GM18502 (cell line): Measurements from ENCODE around the gene ASAP3.

ENCODE experiments used
- ATAC-seq: cut with Tn5 transposase; IDR thresholded peaks from one replicate; pipeline ENCODE4 v1.9.1; 2021; ENCODE audit warnings: mild to moderate bottlenecking; ENCODE audit not compliant: unreplicated experiment, poor library complexity

ASAP3 gene

GRCh38 chr1:23483321-23484252 is at the start of gene ASAP3:
ASAP3 (minus strand) TSS chr1:23484179; CDS start chr1:23484133, 46 bp downstream.
- ATAC-seq: no peak

GRCh38 chr1:23533246-23534023 is 49.5 kb upstream of the ASAP3 start:
- ATAC-seq: no peak

- ATAC-seq: no peak
Measured at GRCh38 chr1:23531562-23532094, 47.6 kb upstream of the ASAP3 start.

GRCh38 chr1:23530747-23531561 is 47.0 kb upstream of the ASAP3 start, which contains the start of gene E2F2:
E2F2 (minus strand) TSS chr1:23531233; CDS start chr1:23530793, 440 bp downstream.
- peak; percentile 40 for ATAC-seq

- no peak for ATAC-seq
Measured at GRCh38 chr1:23530087-23530746, 46.2 kb upstream of the ASAP3 start.

GRCh38 chr1:23529146-23530086 is 45.4 kb upstream of the ASAP3 start:
- no peak for ATAC-seq

GRCh38 chr1:23528250-23528978 is 44.4 kb upstream of the ASAP3 start:
- ATAC-seq: peak; percentile 42

GRCh38 chr1:23527900-23528249 is 43.9 kb upstream of the ASAP3 start:
- no peak for ATAC-seq

- ATAC-seq: no peak
Measured at GRCh38 chr1:23527366-23527765, 43.4 kb upstream of the ASAP3 start.

GRCh38 chr1:23526329-23527041 is 42.5 kb upstream of the ASAP3 start:
- no peak for ATAC-seq

- no peak for ATAC-seq
Measured at GRCh38 chr1:23525558-23526250, 41.7 kb upstream of the ASAP3 start.

GRCh38 chr1:23524716-23525401 is 40.9 kb upstream of the ASAP3 start:
- no peak for ATAC-seq

GRCh38 chr1:23524163-23524562 is 40.2 kb upstream of the ASAP3 start:
- ATAC-seq: no peak

- no peak for ATAC-seq
Measured at GRCh38 chr1:23522244-23522982, 38.4 kb upstream of the ASAP3 start.

GRCh38 chr1:23521588-23521987 is 37.6 kb upstream of the ASAP3 start:
- no peak for ATAC-seq
